HG03280 (cell line): ENCODE measurements around the gene SHISAL2A.

ENCODE experiments used
- ATAC-seq: cut with Tn5 transposase; IDR thresholded peaks from one replicate; pipeline ENCODE4 v1.9.1; 2021; ENCODE audit warnings: mild to moderate bottlenecking, moderate library complexity; ENCODE audit not compliant: unreplicated experiment

Gene SHISAL2A

GRCh38 chr1:52632732-52633290, at the start of gene SHISAL2A:
SHISAL2A (plus strand) TSS chr1:52633168; CDS start chr1:52633494, 326 bp downstream.
- no peak for ATAC-seq

GRCh38 chr1:52585474-52585873, 47.5 kb upstream of the SHISAL2A start:
- ATAC-seq: no peak

GRCh38 chr1:52588027-52588426, 44.9 kb upstream of the SHISAL2A start:
- ATAC-seq: no peak

DNA sequence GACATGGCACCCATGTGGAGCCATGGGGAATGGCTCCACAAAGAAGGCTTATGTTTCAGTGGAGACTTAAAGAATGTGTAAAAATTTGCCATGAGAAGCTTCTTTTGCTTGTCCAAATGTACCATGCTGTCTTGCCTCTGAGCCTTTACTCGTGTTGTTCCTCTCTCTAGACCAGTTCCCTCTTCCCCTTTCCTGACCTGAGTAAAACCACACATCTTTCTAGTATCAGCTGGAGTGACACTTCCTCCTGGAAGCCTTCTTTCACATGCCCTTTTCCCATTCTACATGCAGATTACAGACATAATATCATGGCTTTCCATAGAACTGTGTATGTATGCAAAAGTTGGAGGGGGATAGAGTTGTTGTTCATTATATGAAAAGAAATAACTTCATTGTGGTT, 44.4 kb upstream of the SHISAL2A start:
- no peak for ATAC-seq

- ATAC-seq: no peak
These were observed 42.7 kb upstream of the SHISAL2A start for GRCh38 chr1:52590266-52590665.

DNA sequence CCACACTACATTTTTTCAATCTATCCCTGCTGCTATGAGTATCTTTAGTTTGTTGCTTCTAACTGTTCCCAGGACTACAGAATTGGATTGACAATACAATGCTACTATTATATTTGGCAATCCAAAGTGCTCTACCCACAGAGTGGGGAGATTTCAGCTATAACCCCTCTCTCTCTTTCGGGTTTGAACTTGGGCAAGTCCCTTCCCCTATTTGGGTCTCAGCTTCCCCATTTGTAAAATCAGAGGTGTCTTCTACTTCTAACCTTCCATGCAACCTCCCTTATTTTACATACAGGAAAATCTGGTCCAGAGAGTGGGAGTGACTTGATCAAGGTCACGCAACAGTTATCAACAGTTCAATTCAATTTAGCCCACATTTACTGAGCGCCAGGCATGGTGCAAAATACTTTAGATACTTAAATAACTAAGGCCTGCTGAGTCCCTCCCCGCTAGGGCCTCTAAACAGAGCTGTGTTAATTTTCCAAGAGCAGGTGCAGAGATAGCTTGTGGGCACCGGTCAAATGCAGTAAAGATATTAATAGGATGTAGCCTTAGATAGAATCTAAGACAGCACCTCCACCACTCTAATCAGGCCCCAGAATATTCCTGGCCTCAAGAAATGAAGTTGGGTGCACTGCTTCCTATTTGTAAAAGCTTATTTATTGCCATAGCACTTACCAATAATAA, 40.2 kb upstream of the SHISAL2A start:
- no peak for ATAC-seq

- no peak for ATAC-seq
These were observed 39.5 kb upstream of the SHISAL2A start for GRCh38 chr1:52593495-52593894.

GRCh38 chr1:52595061-52595460, 37.9 kb upstream of the SHISAL2A start:
- ATAC-seq: no peak

- no peak for ATAC-seq
These were observed 35.1 kb upstream of the SHISAL2A start for GRCh38 chr1:52597912-52598311.

DNA sequence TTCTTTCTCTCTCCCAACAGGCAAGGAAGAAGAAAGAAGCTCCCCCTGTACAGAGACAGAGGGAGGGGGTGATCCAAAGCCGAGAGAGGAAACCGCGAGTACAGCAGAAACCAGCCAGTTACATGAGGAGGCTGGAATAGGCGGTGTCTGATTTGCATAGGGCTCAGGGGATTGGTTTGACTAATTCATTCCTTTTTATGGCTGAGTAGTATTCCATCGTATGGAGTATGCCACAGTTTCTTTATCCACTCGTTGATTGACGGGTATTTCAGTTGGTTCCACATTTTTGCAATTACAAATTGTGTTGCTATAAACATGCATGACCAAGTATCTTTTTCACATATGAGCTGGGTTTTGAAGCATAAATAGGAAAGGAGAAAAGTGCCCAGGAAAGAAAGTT, 34.2 kb upstream of the SHISAL2A start:
- no peak for ATAC-seq

DNA sequence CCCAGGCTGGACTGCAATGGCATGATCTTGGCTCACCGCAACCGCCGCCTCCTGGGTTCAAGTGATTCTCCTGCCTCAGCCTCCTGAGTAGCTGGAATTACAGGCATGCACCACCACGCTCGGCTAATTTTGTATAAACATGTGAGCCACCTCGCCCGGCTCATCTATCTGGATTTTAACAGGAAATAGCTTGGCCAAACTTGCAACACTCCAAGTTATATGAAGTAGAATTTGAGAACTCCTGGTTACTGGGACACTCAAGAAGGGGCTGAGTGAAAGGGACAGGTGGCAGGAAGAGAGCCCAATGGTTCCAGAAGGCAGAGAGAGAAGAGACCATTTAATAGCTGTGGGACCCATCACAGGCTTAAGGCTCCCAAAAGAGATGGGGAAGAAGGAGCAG, 33.7 kb upstream of the SHISAL2A start:
- no peak for ATAC-seq

- no peak for ATAC-seq
These were observed 32.3 kb upstream of the SHISAL2A start for GRCh38 chr1:52600533-52601179.

DNA sequence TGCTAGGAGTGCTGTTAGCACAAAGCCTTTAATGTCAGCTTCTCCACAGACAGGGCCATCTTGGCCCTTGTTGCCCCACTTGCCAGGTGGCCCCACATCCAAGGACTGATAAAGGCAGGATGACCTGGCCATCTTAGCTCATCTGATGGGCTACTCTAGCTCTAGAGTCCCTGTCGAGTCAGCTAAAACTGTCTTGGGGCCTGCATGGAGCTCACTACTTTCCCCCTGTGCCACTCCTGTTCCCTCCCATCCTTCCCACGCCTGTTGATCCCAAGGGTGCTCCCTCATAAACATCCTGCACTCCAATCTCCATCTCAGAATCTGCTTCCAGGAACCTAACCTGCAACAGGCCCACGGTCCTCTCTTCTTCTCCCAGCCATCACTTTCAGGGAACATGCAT, 31.4 kb upstream of the SHISAL2A start:
- ATAC-seq: no peak

- ATAC-seq: peak; percentile 47
These were observed 30.7 kb upstream of the SHISAL2A start, which contains the start of gene GPX7 for GRCh38 chr1:52601991-52602855. GPX7 (plus strand) TSS chr1:52602371; CDS start chr1:52602410, 39 bp downstream.

- ATAC-seq: no peak
These were observed 29.9 kb upstream of the SHISAL2A start for GRCh38 chr1:52602856-52603600.

- ATAC-seq: no peak
These were observed 29.3 kb upstream of the SHISAL2A start for GRCh38 chr1:52603630-52604029.

GRCh38 chr1:52604063-52604770, 28.8 kb upstream of the SHISAL2A start:
- no peak for ATAC-seq

GRCh38 chr1:52613636-52614373, 19.2 kb upstream of the SHISAL2A start:
- no peak for ATAC-seq

DNA sequence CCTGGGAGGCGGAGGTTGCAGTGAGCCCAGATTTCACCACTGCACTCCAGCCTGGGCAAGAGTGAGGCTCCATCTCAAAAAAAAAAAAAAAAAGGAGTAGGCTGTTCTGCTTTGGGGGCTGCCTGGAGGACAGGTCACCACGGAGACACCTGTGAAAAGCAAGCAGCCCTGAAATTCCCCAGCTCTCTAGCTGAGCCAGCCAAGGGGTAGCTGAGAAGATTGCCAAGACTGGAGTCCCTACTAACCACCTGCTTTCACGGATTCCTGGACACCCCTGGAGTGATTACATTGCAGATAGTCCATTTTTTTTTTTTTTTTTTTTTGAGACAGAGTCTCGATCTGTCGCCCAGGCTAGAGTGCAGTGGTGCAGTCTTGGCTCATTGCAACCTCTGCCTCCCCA, 18.3 kb upstream of the SHISAL2A start:
- no peak for ATAC-seq
